Measurements from ENCODE around the gene TJP2.

The TJP2 gene

GRCh38 chr9:69253057-69253456 is 79.0 kb downstream of the TJP2 start:
- Histone ChIP-seq H3K27ac (ENCODE audit: low read depth, low read length, severe bottlenecking) (no peak overlapping the region), H3K36me3 (ENCODE audit: control insufficient read depth, insufficient read depth, low read length) (peaks cover 68% of the 10 kb centered on the region), H3K4me1 (ENCODE audit: control insufficient read depth, insufficient read depth, low read length, poor library complexity, severe bottlenecking) (peaks cover 8% of the 10 kb centered on the region), H3K4me3 (ENCODE audit: extremely low read depth, insufficient read depth, low read length, poor library complexity, severe bottlenecking) (no peak overlapping the region), H3K9me3 (ENCODE audit: control insufficient read depth, low read length) (no peaks in the 10 kb centered on the region)
- WGBS, 2 experiments (ENCODE audit: insufficient coverage in 2 of 2): 90% methylated on average over 3 to 4 of the region's 4 CpGs

- no peaks in the 10 kb centered on the region for H3K9me3 ChIP-seq (ENCODE audit: control insufficient read depth, low read length)
- no peak overlapping the region for H3K4me3 ChIP-seq (ENCODE audit: extremely low read depth, insufficient read depth, low read length, poor library complexity, severe bottlenecking)
- peaks cover 8% of the 10 kb centered on the region for H3K4me1 ChIP-seq (ENCODE audit: control insufficient read depth, insufficient read depth, low read length, poor library complexity, severe bottlenecking)
- H3K36me3 ChIP-seq (ENCODE audit: control insufficient read depth, insufficient read depth, low read length): peaks cover 60% of the 10 kb centered on the region
- 93 to 94% methylated on average over 10 to 11 of the region's 11 CpGs for WGBS, 2 experiments (ENCODE audit: insufficient coverage in 2 of 2)
- H3K27ac ChIP-seq (ENCODE audit: low read depth, low read length, severe bottlenecking): no peak overlapping the region
Measured at GRCh38 chr9:69254223-69254622, 80.1 kb downstream of the TJP2 start.

- H3K36me3 ChIP-seq (ENCODE audit: control insufficient read depth, insufficient read depth, low read length): peaks cover 51% of the 10 kb centered on the region
- H3K4me3 ChIP-seq (ENCODE audit: extremely low read depth, insufficient read depth, low read length, poor library complexity, severe bottlenecking): no peak overlapping the region
- peaks cover 8% of the 10 kb centered on the region for H3K4me1 ChIP-seq (ENCODE audit: control insufficient read depth, insufficient read depth, low read length, poor library complexity, severe bottlenecking)
- H3K9me3 ChIP-seq (ENCODE audit: control insufficient read depth, low read length): no peaks in the 10 kb centered on the region
- H3K27ac ChIP-seq (ENCODE audit: low read depth, low read length, severe bottlenecking): no peak overlapping the region
- no CpG with 5 or more reads among the region's 1 CpG for WGBS, 2 experiments (ENCODE audit: insufficient coverage in 2 of 2)
Measured at GRCh38 chr9:69255591-69255990, 81.5 kb downstream of the TJP2 start.

GRCh38 chr9:69258551-69258950 is 84.5 kb downstream of the TJP2 start:
- Histone ChIP-seq H3K36me3 (ENCODE audit: control insufficient read depth, insufficient read depth, low read length) (peaks cover 21% of the 10 kb centered on the region), H3K4me1 (ENCODE audit: control insufficient read depth, insufficient read depth, low read length, poor library complexity, severe bottlenecking) (no peaks in the 10 kb centered on the region), H3K9me3 (ENCODE audit: control insufficient read depth, low read length) (no peaks in the 10 kb centered on the region), H3K4me3 (ENCODE audit: extremely low read depth, insufficient read depth, low read length, poor library complexity, severe bottlenecking) (no peak overlapping the region), H3K27ac (ENCODE audit: low read depth, low read length, severe bottlenecking) (no peak overlapping the region)
- WGBS, 2 experiments (ENCODE audit: insufficient coverage in 2 of 2): 96 to 100% methylated on average over 4 to 5 of the region's 5 CpGs

- Histone ChIP-seq H3K27ac (ENCODE audit: low read depth, low read length, severe bottlenecking) (no peak overlapping the region), H3K4me3 (ENCODE audit: extremely low read depth, insufficient read depth, low read length, poor library complexity, severe bottlenecking) (no peak overlapping the region), H3K36me3 (ENCODE audit: control insufficient read depth, insufficient read depth, low read length) (peaks cover 12% of the 10 kb centered on the region), H3K4me1 (ENCODE audit: control insufficient read depth, insufficient read depth, low read length, poor library complexity, severe bottlenecking) (no peaks in the 10 kb centered on the region), H3K9me3 (ENCODE audit: control insufficient read depth, low read length) (no peaks in the 10 kb centered on the region)
- WGBS, 2 experiments (ENCODE audit: insufficient coverage in 2 of 2): 80 to 100% methylated on average over 2 of the region's 5 CpGs
Measured at GRCh38 chr9:69260161-69260560, 86.1 kb downstream of the TJP2 start.

- Histone ChIP-seq H3K4me1 (ENCODE audit: control insufficient read depth, insufficient read depth, low read length, poor library complexity, severe bottlenecking) (peaks cover 9% of the 10 kb centered on the region), H3K27ac (ENCODE audit: low read depth, low read length, severe bottlenecking) (no peak overlapping the region), H3K36me3 (ENCODE audit: control insufficient read depth, insufficient read depth, low read length) (peaks cover 4% of the 10 kb centered on the region), H3K4me3 (ENCODE audit: extremely low read depth, insufficient read depth, low read length, poor library complexity, severe bottlenecking) (no peak overlapping the region), H3K9me3 (ENCODE audit: control insufficient read depth, low read length) (no peaks in the 10 kb centered on the region)
- WGBS, 2 experiments (ENCODE audit: insufficient coverage in 2 of 2): 90 to 94% methylated on average over 1 of the region's 3 CpGs
Measured at GRCh38 chr9:69261636-69262035, 87.6 kb downstream of the TJP2 start.

GRCh38 chr9:69264526-69264925 is 90.4 kb downstream of the TJP2 start:
- WGBS, 2 experiments (ENCODE audit: insufficient coverage in 2 of 2): 77 to 84% methylated on average over 7 of the region's 7 CpGs
- H3K4me3 ChIP-seq (ENCODE audit: extremely low read depth, insufficient read depth, low read length, poor library complexity, severe bottlenecking): no peak overlapping the region
- no peak overlapping the region for H3K27ac ChIP-seq (ENCODE audit: low read depth, low read length, severe bottlenecking)
- H3K9me3 ChIP-seq (ENCODE audit: control insufficient read depth, low read length): no peaks in the 10 kb centered on the region
- H3K36me3 ChIP-seq (ENCODE audit: control insufficient read depth, insufficient read depth, low read length): no peaks in the 10 kb centered on the region
- peaks cover 9% of the 10 kb centered on the region for H3K4me1 ChIP-seq (ENCODE audit: control insufficient read depth, insufficient read depth, low read length, poor library complexity, severe bottlenecking)

GRCh38 chr9:69265891-69266290 is 91.8 kb downstream of the TJP2 start:
- Histone ChIP-seq H3K36me3 (ENCODE audit: control insufficient read depth, insufficient read depth, low read length) (no peaks in the 10 kb centered on the region), H3K4me1 (ENCODE audit: control insufficient read depth, insufficient read depth, low read length, poor library complexity, severe bottlenecking) (peaks cover 9% of the 10 kb centered on the region), H3K27ac (ENCODE audit: low read depth, low read length, severe bottlenecking) (peak overlapping the region; percentile 68), H3K4me3 (ENCODE audit: extremely low read depth, insufficient read depth, low read length, poor library complexity, severe bottlenecking) (no peak overlapping the region), H3K9me3 (ENCODE audit: control insufficient read depth, low read length) (no peaks in the 10 kb centered on the region)
- 75 to 82% methylated on average over 6 to 9 of the region's 9 CpGs for WGBS, 2 experiments (ENCODE audit: insufficient coverage in 2 of 2)

- Histone ChIP-seq H3K4me1 (ENCODE audit: control insufficient read depth, insufficient read depth, low read length, poor library complexity, severe bottlenecking) (no peaks in the 10 kb centered on the region), H3K36me3 (ENCODE audit: control insufficient read depth, insufficient read depth, low read length) (no peaks in the 10 kb centered on the region), H3K4me3 (ENCODE audit: extremely low read depth, insufficient read depth, low read length, poor library complexity, severe bottlenecking) (no peak overlapping the region), H3K27ac (ENCODE audit: low read depth, low read length, severe bottlenecking) (no peak overlapping the region), H3K9me3 (ENCODE audit: control insufficient read depth, low read length) (no peaks in the 10 kb centered on the region)
- 92 to 100% methylated on average over 1 of the region's 1 CpG for WGBS, 2 experiments (ENCODE audit: insufficient coverage in 2 of 2)
Measured at GRCh38 chr9:69272212-69272611, 98.1 kb downstream of the TJP2 start.

- Histone ChIP-seq H3K9me3 (ENCODE audit: control insufficient read depth, low read length) (no peaks in the 10 kb centered on the region), H3K4me3 (ENCODE audit: extremely low read depth, insufficient read depth, low read length, poor library complexity, severe bottlenecking) (no peak overlapping the region), H3K4me1 (ENCODE audit: control insufficient read depth, insufficient read depth, low read length, poor library complexity, severe bottlenecking) (no peaks in the 10 kb centered on the region), H3K36me3 (ENCODE audit: control insufficient read depth, insufficient read depth, low read length) (no peaks in the 10 kb centered on the region), H3K27ac (ENCODE audit: low read depth, low read length, severe bottlenecking) (no peak overlapping the region)
- 82 to 100% methylated on average over 2 to 3 of the region's 4 CpGs for WGBS, 2 experiments (ENCODE audit: insufficient coverage in 2 of 2)
Measured at GRCh38 chr9:69273161-69273560, 99.1 kb downstream of the TJP2 start.

GRCh38 chr9:69276775-69277174 is 102.7 kb downstream of the TJP2 start:
- 93% methylated on average over 4 of the region's 5 CpGs for WGBS, 2 experiments (ENCODE audit: insufficient coverage in 2 of 2)
- H3K27ac ChIP-seq (ENCODE audit: low read depth, low read length, severe bottlenecking): no peak overlapping the region
- H3K4me3 ChIP-seq (ENCODE audit: extremely low read depth, insufficient read depth, low read length, poor library complexity, severe bottlenecking): no peak overlapping the region
- H3K4me1 ChIP-seq (ENCODE audit: control insufficient read depth, insufficient read depth, low read length, poor library complexity, severe bottlenecking): no peaks in the 10 kb centered on the region
- no peaks in the 10 kb centered on the region for H3K9me3 ChIP-seq (ENCODE audit: control insufficient read depth, low read length)
- H3K36me3 ChIP-seq (ENCODE audit: control insufficient read depth, insufficient read depth, low read length): no peaks in the 10 kb centered on the region
